Activated CD4-positive, alpha-beta T cell treated with anti-CD3 and anti-CD28 coated beads, Interleukin-2, amount 50 U/mL, for 1 hour (primary cell): ENCODE data around the gene ATP10A.
"Not testable (repeated sequence)": the region's sequence is repeated elsewhere in the genome, so short reads cannot be mapped to it uniquely, and the experiment has no call there.

ENCODE experiments used
- DNase-seq: peaks from one replicate; pipeline ENCODE4 v3.0.0-alpha.2; 2020

The ATP10A gene

DNA sequence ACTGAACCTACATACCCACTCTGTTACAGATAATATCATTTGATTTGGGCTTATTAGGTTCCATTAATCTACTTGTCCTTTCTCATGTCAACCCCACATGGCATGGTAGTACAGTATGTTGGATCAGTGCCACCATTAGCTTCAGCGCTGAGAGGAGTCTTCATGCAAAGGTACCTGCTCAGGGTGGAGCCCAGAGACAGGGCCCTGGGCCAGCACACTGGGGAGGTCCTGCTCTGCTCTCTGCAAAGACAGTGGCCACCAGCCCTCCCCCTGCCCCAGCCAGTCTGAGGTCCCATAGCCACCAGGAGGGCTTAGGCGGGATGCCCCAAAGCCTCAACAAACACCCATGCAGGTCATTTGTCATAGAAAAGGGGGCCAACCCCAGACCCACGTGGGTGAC is 71.0 kb downstream of the ATP10A start:
- no peak for DNase-seq

- no peak for DNase-seq
These were observed 73.0 kb downstream of the ATP10A start for GRCh38 chr15:25790000-25790660.

DNA sequence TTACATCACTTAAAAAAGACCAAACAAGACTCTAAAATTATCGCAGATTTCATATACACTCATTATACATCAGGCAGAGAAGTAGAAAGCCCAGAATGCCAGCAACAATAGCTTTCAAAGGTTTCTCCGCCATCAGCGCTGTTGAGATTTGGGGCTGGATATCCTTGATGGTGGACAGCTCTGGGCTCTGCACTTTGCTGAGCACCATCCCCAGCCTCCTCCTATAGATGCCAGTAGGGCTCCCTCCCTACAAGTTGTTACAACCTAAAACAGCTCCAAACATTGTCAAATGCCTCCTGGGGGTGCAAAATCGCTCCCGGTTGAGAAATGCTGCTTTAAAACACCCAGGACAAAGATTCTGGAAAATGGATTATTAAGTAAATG is 73.5 kb downstream of the ATP10A start:
- no peak for DNase-seq

DNA sequence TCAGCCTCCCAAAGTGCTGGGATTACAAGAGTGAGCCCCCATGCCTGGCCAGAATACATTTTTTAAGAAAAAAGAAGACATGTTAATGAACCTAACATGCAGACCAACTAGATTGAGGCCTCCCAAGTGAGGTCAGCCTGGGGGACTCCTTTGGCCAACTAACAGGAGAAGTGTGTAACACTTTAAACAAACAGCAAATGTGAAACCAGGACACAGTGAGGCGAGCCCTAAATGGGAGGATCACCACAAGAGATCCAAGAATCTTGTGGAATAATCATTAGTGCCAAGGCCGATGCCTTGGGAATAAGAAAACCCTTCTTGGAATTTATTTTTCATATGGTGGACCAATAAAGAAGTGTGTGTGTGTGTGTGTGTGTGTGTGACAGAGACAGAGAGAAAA is 73.9 kb downstream of the ATP10A start:
- no peak for DNase-seq

- DNase-seq: no peak
These were observed 75.1 kb downstream of the ATP10A start for GRCh38 chr15:25787855-25788520.

GRCh38 chr15:25787381-25787780 is 75.7 kb downstream of the ATP10A start:
- DNase-seq: no peak

DNA sequence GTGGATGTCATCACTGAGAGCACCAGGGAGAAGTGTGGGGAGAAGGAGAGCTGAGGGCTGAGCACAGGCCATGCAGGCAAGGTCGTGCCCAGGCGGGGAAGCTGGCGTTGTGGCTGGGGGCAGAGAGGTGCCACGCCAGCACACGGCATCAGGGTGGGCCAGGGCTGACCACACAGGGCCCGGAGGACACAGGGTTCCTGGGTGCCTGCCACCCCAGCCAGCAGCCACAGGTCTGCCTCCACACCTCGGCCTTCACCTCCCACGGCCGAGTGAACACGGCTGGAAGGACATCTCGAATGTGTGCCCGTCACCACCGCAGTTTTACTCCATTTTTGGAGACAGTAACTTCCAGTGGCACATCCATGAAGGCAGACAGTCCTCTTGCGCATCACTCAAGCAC is 77.1 kb downstream of the ATP10A start:
- DNase-seq: no peak

DNA sequence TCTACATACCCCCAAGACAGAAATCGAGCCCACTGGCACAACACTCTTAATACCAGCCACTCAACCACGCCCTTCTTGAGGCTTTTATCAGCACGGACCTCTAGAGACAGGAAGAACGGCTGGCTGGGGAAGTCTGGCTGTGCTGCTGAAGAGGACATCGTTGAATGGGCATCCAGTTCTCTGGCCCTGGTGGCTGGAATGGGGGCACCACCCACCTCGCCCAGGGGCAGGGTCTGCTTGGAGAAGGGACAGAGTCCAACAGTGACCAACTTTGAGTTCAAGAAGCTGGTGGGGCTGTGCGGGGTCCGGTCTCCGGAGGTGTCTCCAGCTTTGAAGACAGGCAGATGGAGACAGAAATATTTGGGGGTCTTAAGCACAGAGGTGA is 77.5 kb downstream of the ATP10A start:
- no peak for DNase-seq

DNA sequence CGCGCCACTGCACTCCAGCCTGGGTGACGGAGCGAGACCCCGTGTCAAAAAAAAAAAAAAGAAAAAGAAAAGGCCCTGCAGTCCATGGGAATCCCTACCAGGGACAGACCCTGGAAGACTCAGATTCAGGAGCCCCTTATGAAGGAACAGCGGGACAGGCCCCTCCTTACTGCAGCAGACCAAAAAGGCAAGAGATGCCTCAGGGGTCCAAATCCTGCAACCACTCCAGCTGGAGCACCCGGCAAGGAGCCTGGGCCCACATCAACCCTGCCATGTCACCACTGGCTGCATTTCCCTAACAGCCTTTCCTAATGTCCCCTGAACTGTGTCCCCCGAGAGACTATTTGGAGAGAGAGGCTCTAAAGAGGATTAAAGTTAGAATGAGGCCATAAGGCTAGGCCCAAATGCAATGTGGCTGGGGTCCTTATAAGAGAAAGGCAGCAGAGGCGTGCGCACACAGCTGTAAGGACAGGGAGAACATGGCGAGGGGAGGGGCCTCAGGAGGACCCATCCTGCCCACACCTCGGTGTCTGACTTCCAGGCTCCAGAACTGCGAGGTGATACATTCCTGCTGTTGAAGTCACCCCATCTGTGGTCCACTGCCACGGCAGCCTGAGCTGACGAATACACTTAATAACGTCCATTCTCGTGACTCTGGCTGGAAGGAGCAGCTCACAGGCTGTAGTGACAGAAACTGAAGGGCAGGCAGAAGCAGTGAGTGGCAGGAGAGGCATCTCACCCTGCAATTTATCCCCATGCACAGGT is 78.1 kb downstream of the ATP10A start:
- no peak for DNase-seq

- peak; percentile 53 for DNase-seq
These were observed 79.3 kb downstream of the ATP10A start for GRCh38 chr15:25783607-25784540.

DNA sequence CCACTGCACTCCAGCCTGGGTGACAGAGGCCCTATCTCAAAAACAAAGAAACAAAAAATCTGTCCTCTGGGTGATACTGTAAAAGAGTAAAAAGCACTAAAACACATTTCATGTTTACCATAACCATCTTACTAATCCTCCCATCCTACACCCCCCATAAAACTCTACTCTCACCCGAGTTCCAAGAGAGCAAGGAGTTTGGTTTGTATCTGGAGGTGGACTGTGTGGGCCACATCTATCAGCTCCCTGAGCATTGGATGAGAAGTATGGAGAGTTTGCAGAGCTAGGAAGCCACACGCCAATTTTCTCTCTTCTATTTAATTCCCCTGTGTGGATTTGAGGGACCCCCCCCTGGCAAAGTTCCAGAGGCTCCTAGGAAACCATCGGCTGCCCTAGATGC is 80.0 kb downstream of the ATP10A start:
- DNase-seq: no peak

- no peak for DNase-seq
These were observed 82.5 kb downstream of the ATP10A start for GRCh38 chr15:25780479-25781255.

GRCh38 chr15:25778161-25778560 is 85.0 kb downstream of the ATP10A start:
- no peak for DNase-seq

DNA sequence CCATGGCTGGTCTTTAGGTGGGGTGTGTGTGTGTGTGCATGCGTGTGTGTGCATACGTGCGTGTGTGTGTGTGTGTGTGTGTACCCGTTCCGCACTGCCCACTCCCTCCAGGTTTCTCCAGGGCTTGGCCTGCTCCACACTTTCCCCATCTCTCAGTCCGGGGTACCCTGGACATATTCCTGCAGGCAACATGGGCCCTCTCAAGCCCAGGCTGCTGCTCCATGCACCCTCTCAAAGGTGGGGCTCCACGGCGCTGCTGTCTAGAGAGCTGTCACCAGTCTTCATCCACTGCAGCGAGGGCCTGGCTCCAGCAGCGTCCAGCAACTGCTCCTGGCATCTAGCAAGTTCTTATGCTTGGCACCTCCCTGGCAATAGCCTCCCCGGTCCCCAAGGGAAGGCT is 86.1 kb downstream of the ATP10A start:
- no peak for DNase-seq

GRCh38 chr15:25776071-25776746 is 86.9 kb downstream of the ATP10A start:
- DNase-seq: no peak

DNA sequence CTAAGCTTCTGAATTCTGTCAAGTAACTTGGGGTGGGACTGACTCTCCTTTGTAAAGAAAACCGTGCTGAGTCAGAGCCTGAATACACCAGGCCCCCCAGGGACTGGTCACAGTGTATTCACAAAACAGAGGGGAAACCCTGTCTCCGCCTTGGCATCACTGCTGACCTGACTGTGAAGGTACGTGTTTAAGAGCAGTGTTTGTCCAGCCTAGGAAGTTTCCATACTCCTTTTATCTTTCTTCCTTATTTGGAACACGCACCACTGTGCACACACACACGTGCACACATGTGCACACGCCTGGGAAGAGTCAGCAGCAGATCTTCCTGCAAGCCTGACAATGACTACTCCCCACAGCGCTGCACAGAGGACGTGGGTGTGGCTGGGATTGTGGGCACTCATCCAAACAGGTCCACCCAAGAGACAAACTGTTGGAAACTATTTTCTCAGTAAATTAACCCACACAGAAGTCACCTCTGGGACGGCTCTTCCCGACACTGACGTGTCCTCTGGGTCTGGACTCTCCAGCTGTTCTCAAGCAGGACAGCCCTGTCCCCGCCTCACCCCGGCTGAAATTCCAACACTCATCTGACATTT is 87.7 kb downstream of the ATP10A start:
- no peak for DNase-seq

- DNase-seq: no peak
These were observed 88.3 kb downstream of the ATP10A start for GRCh38 chr15:25774871-25775270.

DNA sequence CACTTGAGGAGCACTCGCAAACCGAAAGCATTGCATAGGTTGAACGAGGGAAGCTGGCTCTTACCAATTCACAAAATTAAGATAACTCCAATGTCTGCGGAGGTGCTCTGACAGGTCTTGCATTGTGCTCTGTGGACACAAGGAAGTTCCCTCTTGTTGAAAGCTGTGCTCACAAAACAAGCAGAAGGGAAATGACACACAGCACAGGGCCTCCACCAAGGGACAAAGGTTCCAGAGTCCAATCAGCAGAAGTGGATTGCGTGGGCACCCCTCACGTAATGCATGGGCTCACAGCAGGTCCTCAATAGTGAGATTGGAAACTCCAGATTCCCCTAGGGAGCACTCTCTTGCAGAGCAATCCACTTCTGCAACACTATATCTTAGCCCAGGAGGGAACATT is 89.9 kb downstream of the ATP10A start:
- no peak for DNase-seq

DNA sequence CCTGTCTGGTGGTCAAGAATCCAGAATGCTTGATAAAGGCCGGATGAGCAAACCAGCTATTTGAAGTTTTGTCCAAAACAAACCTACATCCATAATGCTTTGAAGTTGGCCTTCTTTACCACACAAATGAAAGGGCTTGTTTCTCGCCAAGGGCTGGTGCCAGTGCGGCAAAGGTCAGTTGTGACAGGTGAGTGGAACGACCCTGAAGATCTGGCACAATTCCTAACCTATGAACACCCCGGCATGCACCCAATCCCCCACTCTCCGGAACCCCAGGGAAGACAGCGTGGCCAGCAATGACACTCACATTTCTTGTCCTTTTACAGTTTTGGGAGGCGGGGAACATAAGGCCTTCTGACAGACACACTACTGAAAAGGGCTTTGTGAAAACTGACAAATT is 90.6 kb downstream of the ATP10A start:
- DNase-seq: no peak

DNA sequence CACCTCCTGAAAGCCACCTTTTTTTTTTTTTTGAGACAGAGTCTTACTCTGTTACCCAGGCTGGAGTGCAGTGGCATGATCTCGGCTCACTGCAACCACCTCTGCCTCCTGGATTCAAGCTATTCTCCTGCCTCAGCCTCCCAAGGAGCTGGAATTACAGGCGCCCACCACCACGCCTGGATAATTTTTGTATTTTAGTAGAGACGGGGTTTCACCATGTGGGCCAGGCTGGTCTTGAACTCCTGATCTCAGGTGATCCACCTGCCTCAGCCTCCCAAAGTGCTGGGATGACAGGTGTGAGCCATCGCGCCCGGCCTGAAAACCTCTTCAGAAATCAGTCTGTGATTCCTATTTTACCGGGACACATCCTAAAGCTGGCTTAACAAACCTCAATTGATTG is 91.4 kb downstream of the ATP10A start:
- DNase-seq: not testable (repeated sequence)

- no peak for DNase-seq
These were observed 91.8 kb downstream of the ATP10A start for GRCh38 chr15:25771338-25771706.
